Activated CD8-positive, alpha-beta T cell treated with anti-CD3 and anti-CD28 coated beads for 36 hours (primary cell): ENCODE measurements around the gene ZBTB22. TPM values are rescaled to one million over a fixed set of nuclear protein-coding genes. Genes with fewer than 3 reads are reported as not detected.

Experiments used
- ATAC-seq: fragments of 200-7000 bp; cut with Tn5 transposase; one replicate; pipeline ENCODE4 v1.10.0; 2021; ENCODE audit warnings: mild to moderate bottlenecking, moderate library complexity
- CTCF ChIA-PET: fragments of 350-600 bp; sonication (Branson Sonifier 250); formaldehyde crosslinking; loops from one replicate; lab custom pipeline; 2021; ENCODE audit warnings: antibody characterized with exemption; lab: Charles Lee
- POLR2A ChIA-PET: fragments of 350-600 bp; sonication (Branson Sonifier 250); formaldehyde crosslinking; loops from one replicate; lab custom pipeline; 2021; ENCODE audit warnings: antibody characterized with exemption; lab: Charles Lee
- DNase-seq: peaks from one replicate; pipeline ENCODE4 v3.0.0-alpha.2; 2020
- H3K27ac Mint-ChIP-seq: one replicate; pipeline ENCODE4 v1.8.0; 2021; ENCODE audit warnings: mild to moderate bottlenecking, mixed read lengths
- H3K27me3 Mint-ChIP-seq: one replicate; pipeline ENCODE4 v1.8.0; 2021; ENCODE audit warnings: mixed read lengths
- H3K36me3 Mint-ChIP-seq: one replicate; pipeline ENCODE4 v1.8.0; 2021; ENCODE audit warnings: low read depth, mixed read lengths
- H3K4me1 Mint-ChIP-seq: one replicate; pipeline ENCODE4 v1.8.0; 2021; ENCODE audit warnings: low read depth, mixed read lengths
- H3K4me3 Mint-ChIP-seq: one replicate; pipeline ENCODE4 v1.8.0; 2021; ENCODE audit warnings: mild to moderate bottlenecking, moderate library complexity, mixed read lengths
- H3K9me3 Mint-ChIP-seq: one replicate; pipeline ENCODE4 v1.8.0; 2021; ENCODE audit warnings: mixed read lengths
- CTCF ChIP-seq: fragments of 200-600 bp; IDR thresholded peaks from one replicate; pipeline ENCODE4 v1.8.0; 2022; ENCODE audit warnings: antibody characterized with exemption, mild to moderate bottlenecking
- intact Hi-C: fragments of 100-400 bp; cut with micrococcal nuclease; formaldehyde crosslinking; loops from one replicate; pipeline ENCODE4 v1.10.0; 2022
- total RNA-seq, 2 experiments: library from RNA; stranded (reverse); gene quantifications; one replicate each; pipeline ENCODE4 v1.2.3, GENCODE V29; 2021

Gene ZBTB22
- total RNA-seq, 2 experiments from 2014 or later = 7.2 to 7.5 TPM

DNA sequence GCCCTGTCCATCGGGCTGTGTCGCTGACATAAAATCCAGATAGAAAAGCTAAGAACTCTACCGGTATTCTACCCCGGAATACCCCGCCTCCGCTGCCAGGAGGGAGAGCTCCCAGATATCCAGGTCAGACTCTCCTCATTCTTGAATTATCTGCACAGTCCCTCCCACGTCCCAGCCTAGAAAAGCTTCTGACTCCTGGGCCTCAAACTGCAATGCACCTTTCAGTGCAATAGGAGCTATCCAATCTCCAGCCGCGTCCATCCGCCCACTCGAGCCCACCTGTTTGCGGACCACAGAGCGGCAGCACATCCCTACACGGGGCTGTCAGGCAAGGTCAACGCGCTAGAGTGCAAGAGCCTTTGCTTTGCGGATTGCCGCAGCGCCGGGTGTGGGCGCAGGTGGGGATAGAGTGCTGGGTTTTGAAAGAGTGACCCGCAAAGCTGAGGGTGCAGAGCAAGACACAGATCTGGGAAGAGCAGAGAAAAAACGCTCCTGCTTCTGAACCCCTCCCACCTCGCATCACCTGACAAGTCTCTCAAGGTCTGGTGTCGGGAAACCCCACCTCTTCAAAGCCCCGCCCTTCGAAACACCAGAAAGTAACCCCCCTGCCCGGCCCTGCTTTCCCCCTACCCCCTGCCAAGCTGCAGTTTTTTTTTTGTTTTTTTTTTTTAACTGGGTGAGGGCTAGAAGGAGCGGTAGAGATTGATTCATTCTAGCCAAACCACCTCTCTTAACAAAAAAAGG, 5.0 kb downstream of the ZBTB22 start:
- ATAC-seq (peak; percentile 25), DNase-seq (peak; percentile 93)
- H3K27me3 Mint-ChIP-seq = no peaks in the 10 kb centered on the region
- CTCF ChIA-PET = interaction anchor here (0.8 to 4.1 kb wide), 8 partner anchors 11 to 41 kb away, joined by 3 to 18 read pairs (median 4); partner anchors contain the start of genes B3GALT4, RGL2, RPS18 and VPS52
- TF ChIP-seq CTCF = no peak
- peaks cover 56% of the 10 kb centered on the region for H3K4me1 Mint-ChIP-seq
- H3K36me3 Mint-ChIP-seq = peaks cover 48% of the 10 kb centered on the region
- POLR2A ChIA-PET = interaction anchor here (0.8 to 8.3 kb wide), 11 partner anchors 8 to 309 kb away, joined by 3 to 102 read pairs (median 7); partner anchors contain the start of genes B3GALT4, ITPR3, PFDN6 and RGL2
- peak overlapping the region; percentile 97 for H3K4me3 Mint-ChIP-seq
- peak overlapping the region; percentile 95 for H3K27ac Mint-ChIP-seq
- H3K9me3 Mint-ChIP-seq = no peaks in the 10 kb centered on the region
- intact Hi-C loops = no loop called here

DNA sequence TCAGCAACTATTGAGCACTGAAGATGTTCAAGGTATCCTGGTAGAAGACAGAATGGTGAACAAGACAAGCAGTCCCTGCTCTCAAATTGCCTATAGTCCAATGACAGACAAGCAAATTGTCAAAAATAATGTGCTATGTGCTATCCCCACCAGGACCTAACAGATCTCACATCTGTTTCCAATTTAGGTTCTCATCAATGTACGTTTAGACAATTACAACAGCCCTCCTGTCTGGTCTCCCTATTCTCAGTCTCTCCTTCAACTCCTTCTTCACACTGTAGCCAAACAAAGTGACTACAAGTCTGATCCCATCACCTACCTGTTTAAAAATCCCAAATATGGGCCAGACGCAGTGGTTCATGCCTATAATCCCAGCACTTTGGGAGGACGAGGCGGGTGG, 11.2 kb downstream of the ZBTB22 start:
- ChIA-PET POLR2A (interaction anchor here (8.3 kb wide), 1 partner anchor 7 kb away, joined by 102 read pairs; the partner anchor contains the start of gene RGL2), CTCF (no interaction called here)
- no peak for DNase-seq
- H3K36me3 Mint-ChIP-seq = peaks cover 48% of the 10 kb centered on the region
- no peaks in the 10 kb centered on the region for H3K27me3 Mint-ChIP-seq
- H3K9me3 Mint-ChIP-seq = no peaks in the 10 kb centered on the region
- no peak overlapping the region for H3K4me3 Mint-ChIP-seq
- H3K4me1 Mint-ChIP-seq = peaks cover 43% of the 10 kb centered on the region
- intact Hi-C loops = no loop called here
- ATAC-seq = no peak
- H3K27ac Mint-ChIP-seq = peak overlapping the region; percentile 11
- TF ChIP-seq CTCF = no peak

- no peak for DNase-seq
- CTCF ChIA-PET = no interaction called here
- no peak for TF ChIP-seq CTCF
Observed at GRCh38 chr6:33305052-33305451, 12.5 kb downstream of the ZBTB22 start.

GRCh38 chr6:33304216-33304615, 13.3 kb downstream of the ZBTB22 start:
- no peak for TF ChIP-seq CTCF
- POLR2A ChIA-PET = interaction anchor here (0.6 to 2.5 kb wide), 4 partner anchors 9 to 390 kb away, joined by 3 to 15 read pairs (median 6); partner anchors contain the start of genes RPS18 and VPS52
- peaks cover 60% of the 10 kb centered on the region for H3K36me3 Mint-ChIP-seq
- no peaks in the 10 kb centered on the region for H3K9me3 Mint-ChIP-seq
- no peak overlapping the region for H3K27ac Mint-ChIP-seq
- ATAC-seq (no peak), DNase-seq (no peak)
- H3K4me3 Mint-ChIP-seq = no peak overlapping the region
- CTCF ChIA-PET = no interaction called here
- H3K27me3 Mint-ChIP-seq = no peaks in the 10 kb centered on the region
- peaks cover 53% of the 10 kb centered on the region for H3K4me1 Mint-ChIP-seq
- intact Hi-C loops = no loop called here

More at GRCh38 chr6:33305052-33305451, 12.5 kb downstream of the ZBTB22 start:
- Mint-ChIP-seq H3K36me3 (peaks cover 52% of the 10 kb centered on the region), H3K27me3 (no peaks in the 10 kb centered on the region), H3K27ac (peak overlapping the region; percentile 65), H3K4me3 (no peak overlapping the region), H3K9me3 (no peaks in the 10 kb centered on the region), H3K4me1 (peaks cover 45% of the 10 kb centered on the region)
- POLR2A ChIA-PET = interaction anchor here (1.0 to 2.5 kb wide), 4 partner anchors 8 to 33 kb away, joined by 3 to 15 read pairs (median 6); partner anchors contain the start of genes RPS18 and VPS52
- ATAC-seq = no peak
- intact Hi-C loops = no loop called here

DNA sequence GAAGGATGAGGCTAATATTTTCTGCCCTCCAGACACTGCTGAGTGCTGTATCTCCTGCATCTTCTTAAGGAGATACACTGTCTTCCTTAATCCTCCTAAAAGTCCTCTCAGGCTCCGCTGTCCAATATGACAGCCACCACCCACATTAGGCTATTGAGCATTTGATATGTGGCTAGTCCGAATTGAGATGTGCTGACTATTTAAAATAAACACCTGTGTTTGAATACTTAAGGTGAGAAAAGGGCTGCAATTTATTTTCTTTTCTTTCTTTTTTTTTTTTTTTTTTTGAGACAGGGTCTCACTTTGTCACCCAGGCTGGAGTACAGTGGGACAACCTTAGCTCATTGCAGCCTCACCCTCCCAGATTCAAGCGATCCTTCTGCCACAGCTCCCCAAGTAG, 15.7 kb downstream of the ZBTB22 start:
- ATAC-seq (no peak), DNase-seq (no peak)
- peaks cover 48% of the 10 kb centered on the region for H3K36me3 Mint-ChIP-seq
- peaks cover 48% of the 10 kb centered on the region for H3K4me1 Mint-ChIP-seq
- CTCF ChIA-PET = interaction anchor here (1.7 to 2.7 kb wide), 2 partner anchors 10 to 24 kb away, joined by 8 to 18 read pairs; partner anchors contain the start of gene B3GALT4
- H3K27ac Mint-ChIP-seq = peak overlapping the region; percentile 23
- H3K9me3 Mint-ChIP-seq = no peaks in the 10 kb centered on the region
- TF ChIP-seq CTCF = no peak
- H3K27me3 Mint-ChIP-seq = no peaks in the 10 kb centered on the region
- POLR2A ChIA-PET = interaction anchor here (0.7 to 7.2 kb wide), 5 partner anchors 8 to 25 kb away, joined by 3 to 102 read pairs (median 5); partner anchors contain the start of genes B3GALT4, PFDN6, TAPBP and WDR46
- H3K4me3 Mint-ChIP-seq = no peak overlapping the region
- intact Hi-C loops = no loop called here
